Fibroblast of pulmonary artery (primary cell): ENCODE results near the gene CYP17A1.
A peak's percentile ranks its signal among the peaks of the same experiment; 100 is the strongest.

Experiments
- DNase-seq: peaks from one replicate; pipeline ENCODE4 v3.0.0-alpha.2; 2010; ENCODE audit warnings: low read depth
- H3K4me3 ChIP-seq: replicated peaks from 2 replicates; pipeline ENCODE4 v1.5.1; 2011; ENCODE audit warnings: low read depth, mild to moderate bottlenecking, control low read depth, low read length, moderate library complexity
- TF ChIP-seq, protein P1 (sequence below): IDR thresholded peaks from 2 replicates; pipeline ENCODE4 v1.5.1; 2011; ENCODE audit warnings: mild to moderate bottlenecking, control low read depth, low read length, inconsistent platforms; ENCODE audit errors: missing control alignments

Gene CYP17A1

DNA sequence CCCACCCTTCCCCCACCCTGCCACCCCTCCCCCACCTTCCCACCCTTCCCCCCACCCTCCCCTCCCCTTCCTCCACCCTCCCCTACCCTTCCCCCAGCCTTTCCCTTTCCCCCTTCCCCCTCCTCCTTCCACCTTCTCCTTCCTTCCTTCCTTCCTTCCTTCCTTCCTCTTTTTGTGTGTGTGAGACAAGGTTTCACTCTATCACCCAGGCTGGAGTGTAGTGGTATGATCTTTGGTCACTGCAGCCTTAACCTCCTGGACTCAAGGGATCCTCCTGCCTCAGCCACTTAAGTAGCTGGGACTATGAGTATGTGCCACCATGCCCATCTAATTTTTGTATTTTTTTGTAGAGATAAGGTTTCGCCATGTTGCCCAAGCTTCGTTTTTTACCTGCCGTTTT, 35.2 kb downstream of the CYP17A1 start:
- no peak for DNase-seq
- H3K4me3 ChIP-seq: no peak overlapping the region
- TF ChIP-seq, protein P1, sequence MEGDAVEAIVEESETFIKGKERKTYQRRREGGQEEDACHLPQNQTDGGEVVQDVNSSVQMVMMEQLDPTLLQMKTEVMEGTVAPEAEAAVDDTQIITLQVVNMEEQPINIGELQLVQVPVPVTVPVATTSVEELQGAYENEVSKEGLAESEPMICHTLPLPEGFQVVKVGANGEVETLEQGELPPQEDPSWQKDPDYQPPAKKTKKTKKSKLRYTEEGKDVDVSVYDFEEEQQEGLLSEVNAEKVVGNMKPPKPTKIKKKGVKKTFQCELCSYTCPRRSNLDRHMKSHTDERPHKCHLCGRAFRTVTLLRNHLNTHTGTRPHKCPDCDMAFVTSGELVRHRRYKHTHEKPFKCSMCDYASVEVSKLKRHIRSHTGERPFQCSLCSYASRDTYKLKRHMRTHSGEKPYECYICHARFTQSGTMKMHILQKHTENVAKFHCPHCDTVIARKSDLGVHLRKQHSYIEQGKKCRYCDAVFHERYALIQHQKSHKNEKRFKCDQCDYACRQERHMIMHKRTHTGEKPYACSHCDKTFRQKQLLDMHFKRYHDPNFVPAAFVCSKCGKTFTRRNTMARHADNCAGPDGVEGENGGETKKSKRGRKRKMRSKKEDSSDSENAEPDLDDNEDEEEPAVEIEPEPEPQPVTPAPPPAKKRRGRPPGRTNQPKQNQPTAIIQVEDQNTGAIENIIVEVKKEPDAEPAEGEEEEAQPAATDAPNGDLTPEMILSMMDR: no peak

DNA sequence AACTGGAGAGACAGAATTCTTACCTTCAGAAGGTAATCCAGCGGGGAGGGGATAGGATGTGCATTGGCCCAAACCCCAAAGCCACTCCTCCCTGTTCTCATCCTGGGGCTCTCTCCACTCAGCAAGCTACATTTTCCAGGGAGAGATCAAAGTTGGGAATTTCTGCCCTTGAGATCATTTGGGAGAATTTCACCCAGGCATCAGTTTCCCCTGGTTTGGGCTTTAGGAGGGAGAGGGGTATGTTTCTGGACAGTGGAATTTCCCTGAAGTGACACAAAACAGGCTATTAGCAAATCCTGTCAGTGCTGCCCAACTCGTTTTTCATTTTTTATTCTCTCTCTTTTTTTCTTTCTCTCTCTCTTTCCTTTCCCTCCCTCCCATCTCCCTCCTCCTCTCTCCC, 35.7 kb downstream of the CYP17A1 start:
- DNase-seq: peak; percentile 69
- H3K4me3 ChIP-seq: no peak overlapping the region
- TF ChIP-seq, protein P1: no peak

DNA sequence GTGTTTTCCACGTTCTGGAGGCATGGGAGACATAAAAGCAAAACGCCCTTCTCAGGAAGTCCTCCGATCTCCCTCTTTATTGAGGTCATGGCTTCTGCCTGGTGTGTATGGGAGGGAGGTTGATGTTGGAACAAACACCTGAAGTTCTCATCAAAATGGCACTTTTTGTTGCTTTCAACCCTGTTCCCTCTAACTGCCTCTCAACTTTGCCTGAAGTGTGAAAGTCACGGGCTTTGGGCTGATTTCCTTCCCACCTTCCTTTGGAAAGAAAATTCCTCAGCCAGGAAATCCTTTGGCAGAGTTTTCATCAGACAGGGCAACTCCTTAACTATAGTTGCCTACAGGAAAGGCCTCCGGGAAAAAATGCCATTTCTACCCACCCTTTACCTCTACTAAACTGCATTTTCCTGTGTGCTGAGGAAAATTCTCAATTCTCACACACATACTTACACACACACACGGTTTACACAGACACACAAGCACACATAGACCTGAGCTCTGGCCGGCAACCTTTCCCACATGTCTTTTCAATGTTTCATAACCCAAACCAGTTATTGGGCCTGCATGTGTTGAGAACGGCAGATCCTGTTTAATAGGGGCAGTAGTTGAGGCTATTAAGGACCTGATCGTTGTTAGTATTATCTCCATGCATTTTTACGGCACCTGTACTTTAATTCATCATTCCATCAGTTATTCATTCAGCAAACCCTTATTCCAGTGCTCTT, 36.4 kb downstream of the CYP17A1 start:
- TF ChIP-seq, protein P1: no peak
- no peak for DNase-seq
- H3K4me3 ChIP-seq: no peak overlapping the region

DNA sequence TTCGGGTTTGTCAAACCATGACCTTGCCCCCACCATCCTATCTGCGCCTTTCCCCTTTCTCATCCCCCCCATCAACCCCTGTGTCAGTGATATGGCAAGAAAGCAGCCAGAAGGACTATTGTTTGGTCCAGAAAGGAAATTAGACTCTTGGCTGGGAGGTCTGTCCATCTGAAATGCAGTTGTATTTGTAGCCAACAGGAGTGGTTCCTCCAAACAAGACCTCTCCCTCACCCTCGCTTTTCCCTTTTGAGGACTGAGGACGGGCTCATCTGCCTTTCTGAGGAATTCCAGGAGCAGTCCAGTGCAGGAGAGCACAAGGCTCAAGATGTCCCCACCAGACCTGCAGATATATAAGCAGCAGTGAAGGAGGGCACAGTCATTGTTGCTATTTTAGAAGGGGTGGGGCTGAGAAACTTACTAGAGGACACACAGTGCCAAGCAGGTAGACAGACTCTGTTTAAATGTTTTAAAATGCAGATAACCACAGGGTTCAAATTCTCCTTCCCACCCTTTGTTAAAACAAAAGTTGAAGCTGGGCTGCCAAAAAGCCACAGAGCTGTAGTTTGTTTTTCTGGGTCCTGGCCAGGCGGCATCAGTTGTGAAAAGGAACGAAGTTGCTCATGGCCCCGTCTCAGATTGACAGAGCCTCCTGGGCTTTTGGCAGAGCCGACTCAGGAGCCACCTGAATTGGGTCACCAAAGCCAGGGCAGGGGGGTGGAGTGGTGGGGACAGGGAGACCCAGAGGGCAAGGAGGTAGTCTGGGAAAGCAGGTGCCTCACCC, 37.3 kb downstream of the CYP17A1 start:
- DNase-seq: no peak
- TF ChIP-seq, protein P1: no peak
- no peak overlapping the region for H3K4me3 ChIP-seq

DNA sequence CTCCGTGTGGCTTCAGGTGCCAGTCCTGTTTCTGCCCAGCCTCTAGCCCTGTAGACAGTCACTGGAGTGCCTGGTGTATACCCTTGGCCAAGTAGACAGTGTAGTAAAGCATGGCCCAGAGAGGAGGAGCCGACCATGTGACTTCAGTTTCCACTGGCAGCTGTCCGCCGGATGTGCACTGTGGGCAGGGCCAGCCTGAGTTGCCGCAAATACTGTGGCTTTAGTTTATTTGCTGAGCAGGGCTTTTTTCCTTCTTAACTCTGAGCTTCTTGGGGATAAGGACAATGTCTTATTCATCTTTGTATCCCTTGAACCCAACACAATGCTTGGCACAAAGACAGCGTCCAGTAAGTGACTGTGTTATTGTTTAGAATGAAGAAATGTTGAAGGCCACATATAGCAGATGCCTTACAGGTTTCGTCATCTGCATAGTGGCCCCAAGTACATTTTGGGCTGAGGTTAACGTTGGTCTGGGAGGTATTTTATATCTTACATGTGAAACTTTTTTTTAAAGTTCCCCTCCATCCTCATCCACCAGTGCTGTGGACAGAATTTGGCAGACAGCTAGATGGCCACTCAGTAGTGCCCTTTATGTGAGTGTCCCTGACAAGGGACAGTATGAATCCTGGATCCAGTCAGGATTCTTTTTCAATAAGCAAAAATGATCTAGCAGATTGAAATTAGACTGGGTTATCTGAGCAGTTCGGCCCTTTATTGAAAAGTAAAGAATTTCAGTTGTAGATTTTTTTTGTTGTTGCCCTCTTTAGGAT, 40.6 kb downstream of the CYP17A1 start:
- DNase-seq: peak; percentile 73

More for the DNA sequence above, 40.6 kb downstream of the CYP17A1 start:
- TF ChIP-seq, protein P1: no peak
- no peak overlapping the region for H3K4me3 ChIP-seq
